Measurements from ENCODE around the gene USP8. TPM values are rescaled to one million over a fixed set of nuclear protein-coding genes. Genes with fewer than 3 reads are reported as not detected.

Gene USP8
- total RNA-seq, 4 donors from 2014 or later, result 32.8 to 62.7 (median 39.0) TPM

GRCh38 chr15:50543556-50543955 is 119.4 kb downstream of the USP8 start:
- no peaks in the 10 kb centered on the region for H3K9me3 ChIP-seq
- no peaks in the 10 kb centered on the region for H3K4me1 ChIP-seq
- no peak for DNase-seq (ENCODE audit: low spot score in 2 of 2)
- no peak overlapping the region for H3K27ac ChIP-seq
- no peaks in the 10 kb centered on the region for H3K36me3 ChIP-seq
- H3K27me3 ChIP-seq, result no peaks in the 10 kb centered on the region
- H3K4me3 ChIP-seq, result no peak overlapping the region
- TF ChIP-seq CTCF (IDR thresholded peaks at IDR 0.05), result no peak
- TF ChIP-seq POLR2A (IDR thresholded peaks at IDR 0.05), result no peak
- TF ChIP-seq POLR2AphosphoS5 (IDR thresholded peaks at IDR 0.05), result no peak
- TF ChIP-seq EP300 (IDR thresholded peaks at IDR 0.05), result no peak
- WGBS, result 76% methylated on average over 3 of the region's 3 CpGs

GRCh38 chr15:50544368-50544767 is 120.2 kb downstream of the USP8 start:
- Histone ChIP-seq H3K4me3 (no peak overlapping the region), H3K4me1 (no peaks in the 10 kb centered on the region), H3K27me3 (no peaks in the 10 kb centered on the region), H3K36me3 (no peaks in the 10 kb centered on the region), H3K27ac (no peak overlapping the region), H3K9me3 (no peaks in the 10 kb centered on the region)
- TF ChIP-seq EP300 (IDR thresholded peaks at IDR 0.05) (no peak), POLR2AphosphoS5 (IDR thresholded peaks at IDR 0.05) (no peak), POLR2A (IDR thresholded peaks at IDR 0.05) (no peak), CTCF (IDR thresholded peaks at IDR 0.05) (no peak)
- 80% methylated on average over 5 of the region's 5 CpGs for WGBS
- DNase-seq (ENCODE audit: low spot score in 2 of 2), result no peak

GRCh38 chr15:50546566-50546965 is 122.4 kb downstream of the USP8 start, which contains the start of gene USP50:
TSS of gene USP50 (minus strand) at chr15:50546666. CDS start at chr15:50546525, 141 bp downstream.
- Histone ChIP-seq H3K27ac (no peak within 1 kb of the TSS), H3K27me3 (no peaks in the 10 kb centered on the region), H3K9me3 (no peaks in the 10 kb centered on the region), H3K36me3 (no peaks in the 10 kb centered on the region), H3K4me3 (no peak within 1 kb of the TSS), H3K4me1 (no peaks in the 10 kb centered on the region)
- TF ChIP-seq POLR2A (IDR thresholded peaks at IDR 0.05) (no peak), CTCF (IDR thresholded peaks at IDR 0.05) (no peak), EP300 (IDR thresholded peaks at IDR 0.05) (no peak), POLR2AphosphoS5 (IDR thresholded peaks at IDR 0.05) (no peak)
- DNase-seq (ENCODE audit: low spot score in 2 of 2), result no peak
- WGBS, result 81% methylated on average over 5 of the region's 5 CpGs

GRCh38 chr15:50549326-50549725 is 125.1 kb downstream of the USP8 start:
- H3K27me3 ChIP-seq, result no peaks in the 10 kb centered on the region
- WGBS, result 82% methylated on average over 7 of the region's 7 CpGs
- DNase-seq (ENCODE audit: low spot score in 2 of 2), result no peak
- no peak for TF ChIP-seq EP300 (IDR thresholded peaks at IDR 0.05)
- TF ChIP-seq CTCF (IDR thresholded peaks at IDR 0.05), result no peak
- TF ChIP-seq POLR2AphosphoS5 (IDR thresholded peaks at IDR 0.05), result no peak
- no peak for TF ChIP-seq POLR2A (IDR thresholded peaks at IDR 0.05)
- H3K4me1 ChIP-seq, result no peaks in the 10 kb centered on the region
- no peaks in the 10 kb centered on the region for H3K9me3 ChIP-seq
- H3K4me3 ChIP-seq, result no peak overlapping the region
- no peaks in the 10 kb centered on the region for H3K36me3 ChIP-seq
- no peak overlapping the region for H3K27ac ChIP-seq

GRCh38 chr15:50552238-50552637 is 128.0 kb downstream of the USP8 start:
- Histone ChIP-seq H3K27me3 (no peaks in the 10 kb centered on the region), H3K36me3 (no peaks in the 10 kb centered on the region), H3K4me1 (no peaks in the 10 kb centered on the region), H3K9me3 (no peaks in the 10 kb centered on the region), H3K27ac (no peak overlapping the region), H3K4me3 (no peak overlapping the region)
- TF ChIP-seq POLR2A (IDR thresholded peaks at IDR 0.05) (no peak), POLR2AphosphoS5 (IDR thresholded peaks at IDR 0.05) (no peak), EP300 (IDR thresholded peaks at IDR 0.05) (no peak), CTCF (IDR thresholded peaks at IDR 0.05) (no peak)
- 76% methylated on average over 4 of the region's 4 CpGs for WGBS
- no peak for DNase-seq (ENCODE audit: low spot score in 2 of 2)
